Glomerular endothelial cell (primary cell): ENCODE measurements around the gene LRFN5. TPM values are rescaled to one million over a fixed set of nuclear protein-coding genes. Genes with fewer than 3 reads are reported as not detected.
"Not testable (repeated sequence)": the region's sequence is repeated elsewhere in the genome, so short reads cannot be mapped to it uniquely, and the experiment has no call there.

Experiments used
- DNase-seq: peaks from one replicate; pipeline ENCODE4 v3.0.0-alpha.2; 2011; ENCODE audit warnings: low read depth, low spot score; ENCODE audit errors: extremely low read depth
- total RNA-seq: library from RNA; depleted of rRNA; stranded (reverse); fragments of >200 nt; gene quantifications from 2 replicates; pipeline ENCODE4 v1.2.3, GENCODE V29; 2015

The LRFN5 gene
- 0.41 and 1.4 TPM in 2 replicates for total RNA-seq

DNA sequence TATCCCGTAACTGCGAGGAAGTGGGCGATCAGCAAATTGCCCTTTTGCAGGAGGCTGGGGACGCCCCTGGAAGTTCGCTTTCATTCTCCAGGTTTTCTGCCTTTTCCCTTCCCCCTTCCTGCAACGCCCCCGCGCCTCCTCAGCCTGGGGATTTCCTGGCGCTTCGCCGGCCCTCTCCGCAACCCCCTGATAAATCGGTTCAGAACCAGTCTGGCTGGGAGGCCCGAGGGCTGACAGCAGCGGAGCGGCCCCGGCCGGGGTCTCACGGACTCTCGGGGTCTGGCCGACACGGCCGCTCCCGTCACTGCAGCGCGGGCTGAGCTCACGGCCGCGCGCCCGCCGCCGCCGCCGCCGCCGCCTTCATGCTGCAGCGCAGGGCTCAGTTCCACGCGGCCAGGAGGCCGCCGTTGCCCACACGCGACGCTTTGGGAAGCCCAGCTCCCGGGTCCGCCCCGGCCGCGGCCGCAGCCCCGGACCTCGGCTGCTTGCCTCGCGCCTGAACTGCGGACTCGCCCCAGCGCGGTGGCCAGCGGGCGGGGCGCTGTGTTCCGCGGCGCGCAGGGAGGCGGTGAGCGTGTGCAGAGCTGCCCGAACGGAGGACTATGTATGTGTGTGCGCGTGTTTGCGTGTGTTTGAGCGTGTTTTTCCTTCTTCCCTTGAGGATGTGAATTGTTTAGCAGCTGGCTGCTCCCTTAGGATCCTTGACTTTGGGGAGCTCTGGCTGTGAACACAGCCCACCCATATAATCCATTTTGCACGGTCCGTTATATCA is at the start of gene LRFN5:
LRFN5 (plus strand) TSS at position 345 of the 772 bp plus-strand sequence.
- no peak for DNase-seq

DNA sequence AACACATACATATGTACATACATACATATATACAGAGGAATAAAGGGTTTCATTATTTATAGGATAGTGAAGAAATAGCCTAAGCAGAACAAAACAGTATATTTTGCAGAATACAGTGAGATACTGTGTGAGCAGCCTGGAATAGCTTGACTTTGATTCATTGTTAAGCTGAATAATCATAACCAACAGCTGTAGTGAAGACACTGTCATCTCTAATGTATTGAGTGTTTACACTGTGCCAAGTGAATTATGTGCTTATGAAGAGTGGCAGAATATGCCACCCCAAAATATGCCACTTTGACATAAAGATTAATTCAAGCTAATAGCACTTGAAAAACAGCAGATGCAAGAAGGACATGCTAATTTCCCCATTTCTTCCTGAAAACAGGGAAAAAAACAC is 48.2 kb upstream of the LRFN5 start:
- no peak for DNase-seq

DNA sequence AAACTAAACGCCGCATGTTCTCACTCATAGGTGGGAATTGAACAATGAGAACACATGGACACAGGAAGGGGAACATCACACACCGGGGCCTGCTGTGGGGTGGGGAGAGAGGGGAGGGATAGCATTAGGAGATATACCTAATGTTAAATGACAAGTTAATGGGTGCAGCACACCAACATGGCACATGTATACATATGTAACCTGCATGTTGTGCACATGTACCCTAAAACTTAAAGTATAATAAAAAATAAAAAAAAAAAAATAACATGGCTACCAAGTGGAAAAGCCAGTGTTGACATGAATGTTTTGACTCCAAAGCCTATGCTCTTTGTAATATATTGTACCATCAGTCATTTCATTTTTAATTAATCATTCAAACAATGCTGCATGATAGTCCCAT is 39.8 kb upstream of the LRFN5 start:
- DNase-seq = not testable (repeated sequence)

DNA sequence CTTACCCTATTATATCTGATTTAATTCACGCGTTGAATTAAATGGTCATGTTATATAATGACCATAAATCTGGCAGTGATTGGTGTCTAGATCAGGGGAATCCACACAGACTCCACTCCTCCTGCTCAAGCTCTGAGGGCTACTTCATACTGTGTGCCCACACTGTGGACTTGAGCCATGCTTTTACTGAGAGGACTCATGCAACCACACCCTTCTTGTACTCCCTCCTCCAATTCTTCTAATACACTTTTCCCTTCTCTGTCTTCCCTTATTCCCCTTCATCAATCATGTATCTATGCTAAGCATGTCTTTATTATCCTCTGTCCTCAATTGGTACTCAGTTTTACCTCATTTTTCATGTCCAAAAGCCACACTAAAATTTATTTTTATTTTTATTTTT is 37.7 kb upstream of the LRFN5 start:
- DNase-seq = no peak

DNA sequence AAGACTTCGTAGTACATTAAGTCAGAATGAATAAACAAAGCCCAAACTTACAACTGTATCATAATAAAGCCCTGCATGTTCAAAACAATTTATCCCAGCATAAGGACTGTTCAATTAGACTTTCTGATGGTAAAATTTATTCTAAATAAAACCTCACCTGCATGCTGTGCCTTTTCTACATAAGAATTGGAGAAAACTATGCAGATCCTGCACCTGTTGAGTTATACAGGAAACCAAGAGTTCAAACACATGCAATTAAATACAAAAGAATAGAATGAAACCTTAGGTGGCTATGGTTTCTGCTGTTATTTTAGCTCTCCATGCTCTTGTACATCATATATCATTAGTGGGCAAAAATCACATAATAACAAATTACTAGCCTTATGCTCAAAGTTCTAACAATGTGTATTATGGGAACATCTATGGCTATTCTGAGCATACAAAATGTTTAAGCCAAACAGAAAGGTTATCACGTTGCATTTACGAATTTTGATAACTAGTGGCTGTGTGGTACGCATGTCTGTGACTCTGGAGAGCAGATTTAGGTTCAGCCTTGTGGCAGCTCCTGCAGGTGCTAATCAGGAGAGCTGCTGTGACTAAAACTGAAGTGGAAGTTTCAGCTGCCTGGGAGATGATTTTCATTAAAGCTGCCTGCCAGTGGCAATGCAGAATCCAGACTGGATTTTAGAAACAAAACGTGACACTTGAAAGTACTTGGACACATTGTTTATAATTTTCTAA is 36.1 kb upstream of the LRFN5 start:
- no peak for DNase-seq

DNA sequence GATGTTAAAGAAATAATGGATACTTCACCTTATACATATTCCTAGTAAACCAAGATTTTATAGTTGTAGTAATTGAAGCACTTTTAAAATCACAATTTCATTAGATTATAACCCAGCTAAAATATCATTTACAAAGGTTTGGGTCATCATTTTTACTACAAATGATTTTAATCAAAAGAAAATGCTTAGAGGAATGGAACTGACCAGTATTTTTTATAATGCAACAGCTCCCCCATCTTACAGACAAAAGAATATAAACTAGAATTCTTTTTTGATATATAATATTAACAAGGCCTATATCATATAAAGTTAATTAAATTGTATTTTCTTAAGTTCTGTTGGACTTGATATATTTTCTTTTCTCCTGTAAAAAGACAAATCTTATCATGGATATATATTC is 20.4 kb upstream of the LRFN5 start:
- DNase-seq = no peak

DNA sequence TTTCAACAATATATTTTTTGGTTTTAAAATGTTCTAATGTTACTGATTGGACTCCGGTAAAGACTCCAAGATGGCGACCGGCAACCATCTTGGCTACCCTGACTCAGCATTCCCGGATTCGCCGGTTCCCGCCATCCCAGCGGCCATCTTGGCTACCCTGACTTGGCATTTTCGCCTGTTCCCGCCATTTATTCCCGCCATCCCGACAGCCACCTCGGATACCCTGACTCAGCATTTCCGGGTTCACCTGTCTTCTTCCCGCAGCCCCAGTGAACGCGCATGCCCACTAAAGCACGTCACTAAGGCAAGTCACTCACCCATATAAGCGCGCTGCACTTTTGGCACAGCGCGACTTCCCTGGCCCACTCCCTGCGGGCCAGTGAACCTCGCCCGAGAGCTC is 9.0 kb upstream of the LRFN5 start:
- no peak for DNase-seq

DNA sequence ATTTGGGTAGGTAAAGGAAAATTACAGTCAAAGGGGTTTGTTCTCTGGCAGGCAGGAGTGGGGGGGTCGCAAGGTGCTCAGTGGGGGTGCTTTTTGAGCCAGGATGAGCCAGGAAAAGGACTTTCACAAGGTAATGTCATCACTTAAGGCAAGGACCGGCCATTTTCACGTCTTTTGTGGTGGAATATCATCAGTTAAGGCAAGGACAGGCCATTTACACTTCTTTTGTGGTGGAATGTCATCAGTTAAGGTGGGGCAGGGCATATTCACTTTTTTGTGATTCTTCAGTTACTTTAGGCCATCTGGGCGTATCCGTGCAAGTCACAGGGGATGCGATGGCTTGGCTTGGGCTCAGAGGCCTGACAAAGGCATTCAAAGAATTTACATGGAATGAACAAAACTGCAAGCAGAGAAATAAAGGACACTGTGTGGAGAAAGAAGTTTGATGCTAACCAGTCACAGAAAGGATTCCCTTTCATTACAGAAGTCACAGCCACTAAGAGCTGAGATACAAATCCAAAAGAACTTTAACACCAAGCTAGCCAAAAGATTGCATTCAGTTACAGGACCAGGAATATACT is 6.8 kb upstream of the LRFN5 start:
- DNase-seq = not testable (repeated sequence)

DNA sequence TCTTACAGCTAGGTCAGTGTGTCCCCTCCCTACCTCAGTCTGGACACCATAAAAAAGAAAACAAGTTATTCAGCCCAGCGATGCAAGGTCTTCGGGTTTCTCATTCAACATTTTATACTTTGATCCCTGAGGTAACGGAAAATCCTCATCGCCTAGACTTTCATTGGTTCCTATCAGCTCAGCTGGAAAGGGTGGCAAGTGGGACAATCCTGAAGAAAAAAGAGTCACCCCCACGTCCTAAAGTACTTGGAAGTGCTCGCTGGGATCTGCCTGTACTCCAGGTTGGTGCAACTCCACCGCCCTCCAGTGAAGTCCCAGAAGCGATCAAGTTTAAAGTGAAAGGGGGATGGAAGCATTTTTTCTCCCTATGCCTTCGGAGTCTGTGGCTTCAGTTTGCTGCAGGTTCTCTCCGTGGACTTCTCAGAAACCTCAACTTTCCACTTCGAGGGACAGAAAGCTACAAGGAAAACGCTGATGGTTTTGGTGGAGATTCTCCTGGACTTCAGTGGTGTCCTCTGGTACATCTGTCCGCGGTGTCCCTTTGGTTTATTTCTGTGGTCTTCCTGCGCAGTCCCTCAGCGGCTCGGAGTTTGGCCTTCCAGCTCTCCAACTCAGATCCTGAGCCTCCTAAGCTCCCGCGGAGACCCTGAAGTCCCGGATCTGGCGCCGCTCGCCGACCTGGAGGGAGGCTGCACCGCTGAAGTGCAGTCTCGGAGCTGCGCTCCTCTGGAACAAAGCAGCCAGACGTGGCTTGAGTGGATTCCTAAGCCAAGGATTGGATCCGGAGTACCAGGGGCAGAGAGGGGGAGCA is 1.8 kb upstream of the LRFN5 start:
- DNase-seq = no peak

DNA sequence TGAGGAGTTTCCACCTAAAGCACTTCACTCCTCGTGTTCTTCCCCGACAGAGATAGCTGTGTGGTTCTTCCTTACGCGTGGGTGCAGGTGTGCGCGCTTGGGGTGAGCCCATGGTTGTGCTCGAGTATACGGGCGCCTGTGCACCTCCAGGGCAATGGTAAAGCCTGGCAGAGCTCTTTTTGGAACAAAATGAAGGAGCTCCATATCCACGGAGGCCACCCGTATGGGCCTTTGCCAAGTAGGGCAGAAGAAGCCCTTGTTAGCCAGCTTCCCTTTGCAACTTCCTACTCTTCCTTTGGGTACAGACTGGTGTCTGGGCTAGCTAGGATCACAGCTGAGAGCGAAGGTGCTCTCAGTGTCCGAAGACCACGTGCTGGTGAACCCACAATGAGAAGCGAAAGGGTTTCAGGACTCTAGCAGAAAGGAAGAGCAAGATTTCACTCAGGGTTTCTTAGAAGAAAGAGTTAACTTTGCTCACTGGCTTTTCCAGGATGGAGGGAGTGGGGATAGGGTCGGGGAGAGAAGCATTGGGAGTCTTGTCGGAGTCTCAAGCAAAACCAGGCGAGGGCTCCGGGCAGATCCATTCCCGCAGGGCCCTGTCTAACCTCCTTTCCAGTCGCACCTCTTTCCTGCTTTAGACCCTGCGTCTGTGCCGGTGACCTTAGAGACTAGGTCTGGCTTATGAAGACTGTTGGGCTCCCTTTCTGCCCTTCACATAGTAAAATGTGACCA is 960 bp upstream of the LRFN5 start:
- no peak for DNase-seq

DNA sequence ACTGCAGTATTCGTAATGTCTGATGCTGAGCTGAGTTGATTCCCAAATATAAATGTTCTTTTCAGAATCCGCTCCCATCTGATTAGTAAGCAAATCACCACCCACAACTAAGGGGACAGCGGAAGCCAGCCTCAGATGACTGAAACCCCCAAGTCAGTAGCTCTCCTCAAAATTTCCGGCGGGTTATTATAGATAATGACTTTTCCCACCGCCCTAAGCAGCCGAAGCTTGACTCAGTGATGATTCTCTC is 469 bp upstream of the LRFN5 start:
- DNase-seq = no peak

DNA sequence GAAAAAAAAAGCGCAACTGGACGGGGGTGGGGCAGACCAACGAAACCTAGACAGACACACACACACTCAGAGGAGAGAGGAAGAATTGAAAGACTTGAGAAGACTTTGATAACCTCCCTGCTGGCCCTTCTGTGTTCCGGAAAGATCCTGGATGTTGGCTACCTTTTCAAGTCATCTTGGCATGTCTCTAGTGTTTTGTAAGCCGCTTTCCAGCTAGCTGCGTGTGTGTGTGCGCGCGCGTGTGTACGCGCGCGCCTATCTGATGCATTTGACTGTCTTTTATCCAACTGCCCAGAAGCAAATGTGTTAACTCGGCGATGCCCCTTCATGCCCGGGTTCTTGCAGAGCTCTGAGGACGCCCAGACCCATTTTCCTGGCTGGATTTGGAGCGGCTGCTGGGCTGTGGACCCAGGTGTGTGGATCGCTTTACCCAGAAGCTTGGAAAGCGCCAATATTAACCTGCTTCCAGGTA is 664 bp downstream of the LRFN5 start:
- no peak for DNase-seq

DNA sequence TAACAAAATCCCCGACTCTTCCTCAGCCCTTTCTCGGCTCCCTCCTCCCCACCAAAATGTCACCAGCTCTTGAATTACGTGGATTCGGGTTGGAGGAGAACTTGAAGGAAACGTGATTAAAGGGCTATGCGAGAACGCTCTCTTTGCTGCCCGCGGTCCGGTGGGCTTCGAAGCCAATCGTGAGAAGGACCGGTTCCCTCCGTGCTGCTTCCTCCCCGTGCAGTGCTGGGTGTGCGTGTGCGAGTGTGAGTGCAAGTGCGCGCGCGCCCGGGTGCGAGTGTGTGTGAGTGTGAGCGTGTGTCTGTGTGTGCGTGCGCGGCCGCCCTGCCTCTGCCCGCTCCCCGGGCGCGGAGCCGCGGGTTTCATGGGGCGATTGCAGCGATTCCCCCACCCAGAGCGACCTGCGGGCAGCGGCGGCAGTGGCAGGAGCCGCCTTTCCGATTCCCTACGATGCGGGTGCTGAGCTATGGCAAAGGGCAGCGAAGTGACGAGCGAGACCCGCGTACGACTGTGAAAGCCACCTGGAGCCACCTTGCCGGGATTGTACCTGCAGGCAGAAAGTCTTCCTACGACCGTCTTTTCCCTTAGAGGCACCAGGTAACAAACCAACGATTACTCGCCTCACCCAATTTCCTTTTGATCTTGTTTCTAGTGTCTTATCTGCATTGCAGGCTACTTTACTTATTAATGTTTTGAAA is 1.4 kb downstream of the LRFN5 start:
- DNase-seq = no peak

DNA sequence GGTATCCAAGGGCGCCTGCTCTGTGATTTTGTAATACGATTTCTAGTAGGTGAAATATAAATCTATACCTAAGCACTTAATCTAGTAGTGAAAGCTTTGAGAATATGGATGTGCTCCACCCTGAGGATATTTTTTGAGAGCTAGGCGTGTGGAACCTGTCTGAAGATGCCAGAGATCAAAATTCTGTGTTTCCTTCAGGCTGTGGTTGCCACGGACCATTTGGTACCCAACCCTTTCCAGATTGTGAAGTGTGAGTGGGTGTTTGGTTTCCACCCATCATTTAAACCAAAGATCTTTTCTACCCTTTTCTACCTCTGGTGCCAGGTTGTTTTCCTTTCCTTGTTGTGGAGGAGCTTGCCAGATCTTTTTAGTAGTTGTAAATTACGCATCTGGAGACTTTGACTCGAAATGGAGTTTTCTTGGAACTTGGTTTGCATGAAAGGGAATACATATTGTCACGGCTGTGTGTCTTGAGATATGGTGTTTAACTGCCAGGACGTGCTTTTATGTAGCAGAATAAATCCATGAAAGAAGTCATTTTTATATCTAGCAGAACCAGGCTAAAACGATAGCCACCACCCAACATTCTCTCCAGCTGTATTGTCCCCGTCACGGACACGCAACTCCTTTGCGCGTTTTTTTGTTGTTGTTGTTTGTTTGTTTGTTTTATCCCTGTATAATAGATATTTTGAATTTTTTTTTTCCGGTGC is 2.2 kb downstream of the LRFN5 start:
- no peak for DNase-seq

DNA sequence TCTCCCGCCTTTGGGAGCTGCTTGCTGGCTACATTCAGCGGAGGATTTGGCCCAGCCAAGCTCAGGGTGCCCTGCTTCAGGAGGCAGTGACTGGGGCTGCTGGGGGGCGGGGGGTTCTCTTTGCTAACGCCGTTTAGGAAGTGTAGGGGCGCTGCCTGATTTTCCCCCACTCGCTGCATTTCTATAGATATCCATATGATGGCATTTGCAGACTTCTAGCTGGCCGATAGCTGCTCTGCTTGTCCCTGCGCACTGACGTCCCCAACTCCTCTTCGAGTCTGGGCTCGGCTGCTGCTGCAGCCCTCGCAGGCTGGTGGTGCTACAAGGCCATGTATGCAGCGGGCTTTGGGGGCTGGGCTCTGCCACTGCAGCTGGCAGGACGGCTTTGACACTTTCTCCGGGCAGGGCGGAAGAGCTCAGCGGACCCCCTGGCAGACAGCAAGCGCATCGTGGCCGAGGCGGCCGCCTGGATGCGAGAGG is 3.1 kb downstream of the LRFN5 start:
- no peak for DNase-seq

DNA sequence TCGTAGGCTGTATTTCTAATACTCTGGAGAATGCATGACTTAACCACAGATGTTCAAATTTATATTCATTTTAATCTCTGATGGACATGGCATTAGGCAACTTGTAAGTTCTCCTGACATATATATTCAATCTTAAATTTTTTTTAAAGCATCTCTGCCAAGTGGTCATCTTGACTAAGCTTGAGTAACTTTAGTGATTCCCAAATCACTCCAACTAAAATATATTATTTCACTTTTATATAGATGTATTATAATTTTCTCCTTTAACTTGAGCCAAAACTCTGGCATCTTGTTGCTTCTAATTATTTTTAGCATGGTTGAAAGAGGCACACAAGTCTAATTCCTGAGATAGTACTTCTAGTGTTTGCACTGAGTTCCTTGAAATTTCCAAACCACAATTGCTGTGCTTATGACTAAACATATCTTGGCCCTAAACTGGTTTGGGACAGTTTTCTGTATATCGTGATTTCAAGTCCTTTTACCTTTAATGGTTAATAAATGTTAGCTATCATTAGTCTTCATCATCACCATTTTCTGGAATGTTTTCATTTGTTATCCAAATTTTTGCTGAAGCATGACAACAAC is 8.4 kb downstream of the LRFN5 start:
- DNase-seq = no peak

DNA sequence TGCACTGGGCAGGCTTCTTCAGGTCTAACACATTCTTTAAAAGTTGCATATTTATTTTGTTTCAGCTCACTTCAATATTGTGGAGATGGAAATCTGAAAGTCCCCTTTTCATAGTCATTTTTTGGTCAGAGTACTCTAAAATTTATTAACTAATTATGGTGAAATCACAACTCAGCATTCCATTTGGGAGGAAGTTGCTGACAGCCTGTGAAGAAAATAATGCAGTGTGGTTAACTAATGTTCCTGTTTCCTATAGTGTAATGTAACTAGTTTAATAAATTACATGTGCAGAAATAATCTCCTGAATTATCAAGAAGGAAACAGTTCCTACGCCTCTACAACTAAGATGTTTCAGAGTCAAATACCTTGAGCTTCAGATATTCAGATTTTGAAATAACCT is 17.1 kb downstream of the LRFN5 start:
- DNase-seq = no peak

DNA sequence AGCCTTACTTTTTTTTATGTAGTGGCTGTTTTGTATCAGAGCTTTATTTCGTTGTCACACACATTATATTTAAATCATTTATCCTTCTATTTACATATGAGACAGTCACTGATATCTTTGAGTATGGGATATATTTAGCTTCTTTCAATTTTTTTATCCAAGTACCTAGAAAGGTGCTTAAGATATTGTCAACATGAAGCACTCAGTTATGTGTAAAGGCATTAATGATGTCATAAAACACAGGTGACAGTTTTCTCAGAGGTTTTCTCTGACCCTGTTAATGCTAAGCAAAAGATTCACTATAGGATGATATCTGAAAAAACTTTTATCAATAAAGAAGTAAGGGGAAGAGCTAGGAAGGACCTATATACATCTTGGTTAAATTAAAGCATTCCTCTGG is 23.2 kb downstream of the LRFN5 start:
- no peak for DNase-seq

DNA sequence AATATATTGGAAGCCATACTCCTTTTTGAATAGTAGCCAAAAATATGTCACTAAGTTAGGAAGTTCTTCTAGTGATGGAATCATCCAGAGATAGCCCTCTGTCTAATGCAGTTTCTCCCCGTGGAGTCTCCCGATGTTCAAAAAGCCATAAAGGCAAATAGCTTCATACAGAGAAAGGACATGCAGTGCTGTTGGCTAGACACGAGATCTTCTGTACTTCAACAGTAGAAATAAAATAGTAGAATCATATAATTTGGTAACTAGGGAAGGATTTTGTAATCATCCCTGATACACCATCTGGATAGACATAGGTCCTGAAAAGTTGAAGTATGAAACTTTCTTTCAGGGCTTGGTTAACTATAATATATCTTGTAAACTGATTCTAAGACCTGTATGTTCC is 27.6 kb downstream of the LRFN5 start:
- no peak for DNase-seq
